ENCODE results near the gene TRPC4AP.
"Not testable (repeated sequence)": the region's sequence is repeated elsewhere in the genome, so short reads cannot be mapped to it uniquely, and the experiment has no call there.

TRPC4AP gene

GRCh38 chr20:35059110-35059509 lies 33.5 kb downstream of the TRPC4AP start:
- no peak for DNase-seq (ENCODE audit: low read depth)

DNA sequence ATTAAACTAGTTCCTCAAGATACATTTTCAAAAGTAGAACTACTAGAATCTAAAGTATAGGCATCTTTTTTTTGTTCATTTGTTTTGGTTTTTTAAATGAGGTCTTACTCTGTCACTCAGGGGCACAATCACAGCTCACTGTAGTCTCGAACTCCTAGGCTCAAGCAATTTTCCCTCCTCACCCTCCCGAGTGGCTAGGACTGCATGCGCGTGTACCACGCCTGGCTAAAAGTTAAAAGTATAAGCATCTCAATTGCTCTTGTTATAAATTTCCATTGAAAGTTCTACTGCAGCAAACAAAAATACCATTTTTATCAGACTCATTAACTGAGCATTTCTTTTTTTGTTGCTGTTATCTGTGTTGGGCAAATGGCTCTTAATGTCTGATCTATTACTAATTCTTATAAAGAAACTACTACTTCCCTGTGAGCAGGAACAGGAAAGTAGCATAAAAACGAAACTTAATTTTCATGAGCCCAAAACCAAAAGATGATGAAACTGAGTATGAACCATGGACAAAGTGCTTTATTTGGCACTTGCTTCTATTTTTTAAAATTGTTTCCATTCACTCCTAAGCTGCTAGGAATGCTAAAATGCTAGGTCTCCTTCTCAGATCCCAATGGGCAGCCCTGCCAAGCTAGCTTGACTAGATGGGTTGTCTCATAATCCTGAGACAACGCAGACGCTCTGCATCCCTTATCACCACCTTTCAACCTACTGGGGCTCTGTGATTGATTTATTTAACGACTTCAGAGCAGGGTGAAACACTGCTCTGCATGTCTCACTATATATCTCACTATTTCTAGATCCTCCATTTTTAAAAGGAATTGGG lies 36.9 kb downstream of the TRPC4AP start:
- no peak for DNase-seq (ENCODE audit: low read depth)

- DNase-seq (ENCODE audit: low read depth): no peak
Observed at GRCh38 chr20:35054814-35055213, 37.8 kb downstream of the TRPC4AP start.

DNA sequence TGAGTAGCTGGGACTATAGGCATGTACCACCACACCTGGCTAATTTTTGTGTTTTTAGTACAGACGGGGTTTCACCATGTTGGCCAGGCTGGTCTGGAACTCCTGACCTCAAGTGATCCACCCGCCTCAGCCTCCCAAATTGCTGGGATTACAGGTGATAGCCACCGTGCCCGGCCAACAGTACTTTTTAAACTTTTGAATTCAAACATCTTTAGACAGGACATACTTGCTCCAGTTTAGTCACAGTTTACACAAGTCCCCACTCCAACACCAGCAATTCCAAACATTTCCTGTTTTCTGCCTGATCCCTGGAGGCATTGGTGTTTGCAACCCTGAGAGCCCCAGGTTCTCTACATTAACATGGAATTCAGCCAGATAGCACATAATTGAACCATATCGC lies 40.0 kb downstream of the TRPC4AP start:
- not testable (repeated sequence) for DNase-seq (ENCODE audit: low read depth)

GRCh38 chr20:35049776-35050352 lies 42.7 kb downstream of the TRPC4AP start:
- no peak for DNase-seq (ENCODE audit: low read depth)

DNA sequence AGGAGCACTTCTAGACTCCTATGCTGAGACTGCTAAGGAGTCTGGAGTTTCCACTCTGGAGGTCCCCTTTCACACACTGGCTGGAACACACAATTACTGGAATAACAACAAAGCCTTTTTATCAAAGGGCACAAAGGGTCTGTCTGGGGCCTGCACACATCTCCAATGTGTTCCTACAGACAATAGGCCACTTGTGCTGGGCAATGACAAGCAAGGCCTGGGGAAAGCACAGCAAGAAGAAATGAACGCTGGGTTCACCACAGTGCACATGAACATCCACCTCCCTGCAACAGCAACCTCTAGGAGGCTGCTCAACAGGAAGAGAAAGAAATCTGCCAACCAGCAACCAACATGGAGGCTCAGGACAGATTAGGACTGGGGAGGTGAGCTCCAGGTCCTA lies 43.9 kb downstream of the TRPC4AP start:
- DNase-seq (ENCODE audit: low read depth): no peak

DNA sequence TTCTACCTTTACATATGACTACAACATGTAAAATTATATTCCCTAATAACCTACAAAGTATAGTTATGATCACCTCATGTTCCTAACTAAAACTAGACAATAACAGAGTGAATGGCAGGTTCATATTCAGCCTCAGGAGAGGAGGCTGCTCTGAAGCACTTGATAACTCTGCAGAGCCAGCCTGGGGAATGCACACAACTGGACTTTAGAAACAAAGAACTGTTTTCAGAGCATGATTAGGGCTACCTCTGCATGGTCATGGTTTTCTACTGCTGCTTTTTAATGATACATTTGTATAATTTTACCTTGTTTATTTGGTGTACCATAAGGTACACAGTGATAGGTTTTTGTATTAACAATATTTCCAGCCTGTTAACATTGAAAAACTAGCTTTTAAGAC lies 50.3 kb downstream of the TRPC4AP start:
- no peak for DNase-seq (ENCODE audit: low read depth)

DNA sequence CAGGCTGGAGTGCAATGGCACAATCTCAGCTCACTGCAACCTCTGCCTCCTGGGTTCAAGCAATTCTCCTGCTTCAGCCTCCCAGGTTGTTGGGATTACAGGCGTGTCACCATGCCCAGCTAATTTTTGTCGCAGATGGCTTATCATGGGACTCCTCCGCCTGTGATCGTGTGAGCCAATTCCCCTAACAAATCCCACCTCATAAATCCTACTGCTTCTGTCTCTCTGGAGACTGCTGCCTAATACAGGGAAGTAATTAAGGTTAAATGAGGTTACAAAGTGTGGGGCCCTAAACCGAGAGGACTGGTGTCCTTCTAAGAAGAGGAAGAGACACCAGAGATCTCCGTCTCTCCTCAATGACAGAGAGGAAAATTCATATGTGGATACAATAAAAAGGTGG lies 52.0 kb downstream of the TRPC4AP start:
- no peak for DNase-seq (ENCODE audit: low read depth)

- DNase-seq (ENCODE audit: low read depth): no peak
Observed at GRCh38 chr20:35039846-35040489, 52.6 kb downstream of the TRPC4AP start.

GRCh38 chr20:35039146-35039545 lies 53.5 kb downstream of the TRPC4AP start:
- DNase-seq (ENCODE audit: low read depth): no peak

DNA sequence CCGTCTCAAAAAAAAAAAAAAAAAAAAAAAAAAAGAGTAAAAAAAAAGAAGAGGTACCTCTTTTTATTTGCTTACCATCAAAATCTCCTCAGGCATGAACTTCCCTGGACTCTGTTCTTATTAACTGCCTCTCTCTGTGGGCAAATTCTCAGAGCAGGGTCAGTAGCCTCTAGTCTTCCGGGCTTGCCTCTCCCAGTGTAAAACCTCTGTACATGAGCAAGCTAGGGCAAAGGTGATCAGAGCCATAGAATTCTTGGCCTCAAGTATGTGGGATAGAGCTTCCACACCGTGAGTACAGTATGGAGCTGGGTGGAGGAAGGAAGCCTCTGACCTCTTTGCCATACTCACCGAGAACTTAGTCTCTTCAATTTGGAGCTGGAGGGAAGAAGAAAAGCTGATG lies 58.5 kb downstream of the TRPC4AP start:
- no peak for DNase-seq (ENCODE audit: low read depth)

DNA sequence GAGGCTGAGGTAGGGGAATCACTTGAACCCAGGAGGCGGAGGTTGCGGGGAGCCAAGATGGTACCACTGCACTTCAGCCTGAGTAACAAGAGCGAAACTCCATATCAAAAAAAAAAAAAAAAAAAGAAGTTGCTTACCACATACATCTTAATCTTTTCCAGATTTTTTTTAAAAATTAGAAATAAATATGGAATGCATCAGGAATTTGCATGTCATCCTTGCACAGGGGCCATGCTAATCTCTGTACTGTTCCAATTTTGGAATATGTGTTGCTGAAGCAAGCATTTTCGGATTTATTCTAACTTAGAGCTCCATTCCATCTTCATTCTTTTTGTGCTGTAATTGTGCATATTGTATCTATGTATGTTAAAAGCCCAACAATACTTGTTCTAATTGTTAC lies 62.5 kb downstream of the TRPC4AP start:
- DNase-seq (ENCODE audit: low read depth): no peak

GRCh38 chr20:35027301-35027700 lies 65.3 kb downstream of the TRPC4AP start:
- no peak for DNase-seq (ENCODE audit: low read depth)

GRCh38 chr20:35025116-35025515 lies 67.5 kb downstream of the TRPC4AP start:
- DNase-seq (ENCODE audit: low read depth): no peak

GRCh38 chr20:35023624-35024023 lies 69.0 kb downstream of the TRPC4AP start:
- no peak for DNase-seq (ENCODE audit: low read depth)

DNA sequence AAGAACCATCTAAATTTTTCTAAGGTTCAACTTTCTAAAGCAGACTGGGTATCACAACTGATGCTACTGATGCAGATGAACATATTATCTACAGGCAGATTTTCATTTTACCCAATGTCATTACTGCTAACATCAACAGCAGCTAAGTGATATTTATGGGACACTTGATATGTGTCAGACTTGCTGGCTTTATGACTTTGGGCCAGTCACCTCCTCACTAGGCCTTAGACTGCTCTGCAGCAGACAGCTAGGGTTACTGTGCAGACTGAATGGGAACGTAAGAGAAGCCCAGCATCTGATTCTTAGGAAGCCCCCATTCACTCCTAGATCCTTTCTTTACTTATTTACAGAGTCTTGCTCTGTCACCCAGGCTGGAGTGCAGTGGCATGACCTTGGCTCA lies 70.8 kb downstream of the TRPC4AP start:
- DNase-seq (ENCODE audit: low read depth): no peak

GRCh38 chr20:35021063-35021462 lies 71.5 kb downstream of the TRPC4AP start:
- no peak for DNase-seq (ENCODE audit: low read depth)

- DNase-seq (ENCODE audit: low read depth): no peak
Observed at GRCh38 chr20:35020108-35020928, 72.3 kb downstream of the TRPC4AP start.

DNA sequence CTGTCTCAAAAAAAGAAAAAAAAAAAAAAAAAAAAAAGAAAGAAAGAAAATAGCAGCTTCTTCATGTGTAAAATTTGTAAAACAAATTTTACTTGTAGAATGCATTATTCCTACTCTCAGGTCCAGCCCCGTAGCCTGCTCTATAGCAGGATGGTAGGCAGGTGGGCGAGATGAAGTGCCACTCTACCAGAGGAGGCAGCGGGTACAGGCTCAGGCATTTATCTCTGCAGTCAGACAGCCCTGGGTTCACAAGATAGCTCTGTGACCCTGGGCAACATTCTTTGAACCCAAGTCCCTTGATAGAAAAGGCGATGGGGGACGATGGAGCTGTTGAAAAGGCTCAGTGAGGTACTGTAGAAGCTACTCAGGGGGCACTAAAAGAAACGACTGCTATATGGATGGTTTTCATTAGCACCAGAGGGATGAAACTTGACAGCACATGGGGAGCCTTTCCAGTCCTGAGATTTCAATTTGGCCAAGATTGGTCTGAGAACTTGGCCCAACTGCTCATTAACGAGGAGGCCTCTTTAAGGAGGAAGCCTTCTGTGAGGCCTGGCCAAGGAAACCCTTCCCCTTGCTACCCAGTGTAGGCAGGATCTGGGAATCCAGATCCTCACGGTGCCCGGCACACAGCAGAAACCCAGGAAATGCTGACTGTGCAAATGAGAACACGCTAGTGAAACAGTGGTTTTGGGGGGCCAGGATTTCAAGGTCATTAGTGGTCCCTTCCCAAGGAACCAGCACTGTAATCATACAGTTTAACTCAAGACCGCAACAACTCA lies 73.8 kb downstream of the TRPC4AP start:
- DNase-seq (ENCODE audit: low read depth): no peak

DNA sequence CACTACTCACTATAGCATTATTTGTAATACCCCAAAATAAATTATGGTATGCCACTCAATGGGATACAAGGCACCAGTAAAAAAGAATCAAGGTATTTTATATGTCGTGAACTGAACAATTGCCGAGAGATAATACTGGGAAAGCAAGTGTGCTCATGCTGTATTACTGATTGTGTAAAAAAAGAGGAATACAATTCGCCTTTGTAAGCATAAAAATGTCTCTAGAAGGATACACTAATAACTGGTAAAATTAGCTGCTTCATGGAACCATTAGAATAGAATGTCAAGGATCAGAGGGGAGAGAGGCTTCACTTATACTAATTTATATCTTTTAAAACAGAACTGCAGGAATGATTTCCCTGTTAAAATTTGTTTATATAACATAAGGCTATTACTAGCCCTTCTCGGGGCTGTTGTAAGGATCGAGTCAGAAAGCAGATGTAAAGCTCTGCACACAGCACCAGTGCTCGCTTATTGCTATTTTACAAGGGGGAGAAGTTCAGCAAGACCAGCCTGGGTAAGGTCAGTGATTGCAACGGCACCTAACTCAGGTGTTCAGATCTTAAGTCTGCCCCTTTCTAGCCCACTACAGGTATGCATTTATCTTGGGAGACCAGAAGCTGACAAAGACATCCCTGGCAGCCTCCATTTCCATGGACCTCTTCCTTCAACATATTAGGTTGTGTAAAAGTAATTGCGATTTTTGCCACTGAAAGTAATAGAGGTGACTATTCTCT lies 75.3 kb downstream of the TRPC4AP start:
- no peak for DNase-seq (ENCODE audit: low read depth)

- DNase-seq (ENCODE audit: low read depth): no peak
Observed at GRCh38 chr20:35015863-35016193, 76.8 kb downstream of the TRPC4AP start.

Data from stimulated activated CD8-positive, alpha-beta memory T cell treated with anti-CD3 and anti-CD28 coated beads, Interleukin-15, amount 100 ng/mL, for 24 hours (primary cell).